RWPE1 (cell line): ENCODE data around the gene NBAS.
A peak's percentile ranks its signal among the peaks of the same experiment; 100 is the strongest.

ENCODE experiments used
- CTCF ChIA-PET: fragments of 350-600 bp; sonication (Branson Sonifier 250); formaldehyde crosslinking; extraction: SDS; loops from one replicate; lab custom pipeline; 2021; lab: Yijun Ruan, JAX
- POLR2A ChIA-PET: fragments of 400-600 bp; formaldehyde crosslinking; extraction: SDS; loops from one replicate; lab custom pipeline; 2020; ENCODE audit warnings: antibody characterized with exemption; ENCODE audit not compliant: low non-redundant PET; lab: Yijun Ruan, JAX
- DNase-seq: peaks from one replicate; pipeline ENCODE4 v3.0.0; 2012; ENCODE audit warnings: low spot score
- H3K27ac ChIP-seq: fragments of 450-650 bp; 2 replicates; pipeline ENCODE4 v1.5.1; 2017
- CTCF ChIP-seq: fragments of 450-650 bp; conservative IDR thresholded peaks from 2 replicates; pipeline ENCODE4 v1.5.1; 2017; ENCODE audit warnings: low read depth, mild to moderate bottlenecking

Gene NBAS

GRCh38 chr2:15313657-15314056 lies 247.5 kb downstream of the NBAS start:
- no peak for TF ChIP-seq CTCF
- ChIA-PET CTCF (interaction anchor here (0.6 kb wide), 2 partner anchors 12 to 260 kb away, joined by 3 to 4 read pairs; no protein-coding TSS in a partner anchor), POLR2A (no interaction called here)
- peak; percentile 30 for DNase-seq
- H3K27ac ChIP-seq, result no peak overlapping the region

GRCh38 chr2:15311926-15312325 lies 249.2 kb downstream of the NBAS start:
- ChIA-PET POLR2A (no interaction called here), CTCF (no interaction called here)
- no peak for DNase-seq
- no peak for TF ChIP-seq CTCF
- no peak overlapping the region for H3K27ac ChIP-seq

GRCh38 chr2:15311201-15311907 lies 249.8 kb downstream of the NBAS start:
- no peak for DNase-seq
- POLR2A ChIA-PET, result no interaction called here
- no peak for TF ChIP-seq CTCF
- CTCF ChIA-PET, result no interaction called here
- H3K27ac ChIP-seq, result no peak overlapping the region

- ChIA-PET CTCF (no interaction called here), POLR2A (no interaction called here)
- no peak overlapping the region for H3K27ac ChIP-seq
- no peak for DNase-seq
- TF ChIP-seq CTCF, result no peak
These were observed 253.6 kb downstream of the NBAS start for GRCh38 chr2:15307526-15307925.

GRCh38 chr2:15306706-15307105 lies 254.4 kb downstream of the NBAS start:
- POLR2A ChIA-PET, result no interaction called here
- H3K27ac ChIP-seq, result no peak overlapping the region
- DNase-seq, result no peak
- TF ChIP-seq CTCF, result no peak
- CTCF ChIA-PET, result no interaction called here

GRCh38 chr2:15303874-15304273 lies 257.3 kb downstream of the NBAS start:
- no peak overlapping the region for H3K27ac ChIP-seq
- CTCF ChIA-PET, result no interaction called here
- TF ChIP-seq CTCF, result no peak
- no peak for DNase-seq
- POLR2A ChIA-PET, result no interaction called here
